CD4-positive, alpha-beta T cell (primary cell): Measurements from ENCODE around the gene VENTX. TPM values are rescaled to one million over a fixed set of nuclear protein-coding genes. Genes with fewer than 3 reads are reported as not detected.

ENCODE experiments used
- ATAC-seq: fragments of 200-7000 bp; cut with Tn5 transposase; one replicate; pipeline ENCODE4 v1.10.0; 2022; ENCODE audit warnings: mild to moderate bottlenecking; ENCODE audit not compliant: poor library complexity
- CTCF ChIA-PET: fragments of 350-600 bp; sonication (Branson Sonifier 250); formaldehyde crosslinking; loops from one replicate; lab custom pipeline; 2021; ENCODE audit warnings: antibody characterized with exemption, inconsistent platforms; lab: Charles Lee
- POLR2A ChIA-PET: fragments of 350-600 bp; sonication (Branson Sonifier 250); formaldehyde crosslinking; loops from one replicate; lab custom pipeline; 2021; ENCODE audit warnings: antibody characterized with exemption, inconsistent platforms; lab: Charles Lee
- DNase-seq, 14 experiments: peaks; one replicate each; pipeline ENCODE4 v3.0.0-alpha.2; 2013 to 2020; ENCODE audit warnings: mixed read lengths in 2 of 14
- H3K27ac ChIP-seq, 2 donors: one replicate each; pipeline versions ENCODE4 v1.5.1 to v1.7.0; 2013; ENCODE audit warnings: low read length in 2 of 2, low read depth in 1 of 2, mild to moderate bottlenecking in 1 of 2
- H3K27me3 ChIP-seq, 2 experiments: 1 replicate in 1 of 2; 2 replicates in 1 of 2; pipeline versions ENCODE4 v1.6.1 to v1.7.0; 2013; ENCODE audit warnings: low read length in 2 of 2, control low read depth in 1 of 2, mild to moderate bottlenecking in 1 of 2, moderate library complexity in 1 of 2; ENCODE audit not compliant: insufficient read depth in 2 of 2, control insufficient read depth in 1 of 2
- H3K36me3 ChIP-seq: one replicate; pipeline ENCODE4 v1.6.1; 2013; ENCODE audit warnings: low read length, control low read depth; ENCODE audit not compliant: insufficient read depth
- H3K4me1 ChIP-seq: one replicate; pipeline ENCODE4 v1.6.1; 2013; ENCODE audit warnings: low read length, control low read depth; ENCODE audit not compliant: insufficient read depth
- H3K4me3 ChIP-seq: one replicate; pipeline ENCODE4 v1.5.1; 2013; ENCODE audit warnings: mild to moderate bottlenecking, low read length, moderate library complexity
- H3K9me3 ChIP-seq, 2 experiments: 1 replicate in 1 of 2; 2 replicates in 1 of 2; pipeline versions ENCODE4 v1.6.1 to v1.7.0; 2013; ENCODE audit warnings: low read length in 2 of 2, mild to moderate bottlenecking in 2 of 2, control low read depth in 1 of 2, moderate library complexity in 1 of 2; ENCODE audit not compliant: control insufficient read depth in 1 of 2, insufficient read depth in 1 of 2
- H3K27ac Mint-ChIP-seq: one replicate; pipeline ENCODE4 v1.8.0; 2020; ENCODE audit warnings: mixed read lengths
- H3K27me3 Mint-ChIP-seq: one replicate; pipeline ENCODE4 v1.8.0; 2021; ENCODE audit warnings: mixed read lengths
- H3K36me3 Mint-ChIP-seq: one replicate; pipeline ENCODE4 v1.8.0; 2021; ENCODE audit warnings: low read depth, mixed read lengths
- H3K4me1 Mint-ChIP-seq: one replicate; pipeline ENCODE4 v1.8.0; 2021; ENCODE audit warnings: low read depth, mixed read lengths
- H3K4me3 Mint-ChIP-seq: one replicate; pipeline ENCODE4 v1.8.0; 2020; ENCODE audit warnings: mild to moderate bottlenecking, mixed read lengths
- H3K9me3 Mint-ChIP-seq: one replicate; pipeline ENCODE4 v1.8.0; 2020; ENCODE audit warnings: mixed read lengths
- intact Hi-C, 2 experiments: fragments of 100-400 bp; cut with DNase I in 1 of 2; cut with micrococcal nuclease in 1 of 2; formaldehyde crosslinking; loops; one replicate each; pipeline versions ENCODE4 v1.15.1 to v1.9.0; 2023 to 2025; cut with DNase I, micrococcal nuclease
- total RNA-seq, 174 experiments: library from RNA in 2 of 174; stranded (reverse) in 2 of 174; gene quantifications; one replicate each; pipeline ENCODE4 v1.2.3 and lab custom pipeline; 2021 to 2026
- TF ChIP-seq, protein P1 (sequence below): fragments of 200-600 bp; IDR thresholded peaks from one replicate; pipeline ENCODE4 v1.8.0; 2022; ENCODE audit warnings: antibody characterized with exemption, mild to moderate bottlenecking

Gene VENTX
- total RNA-seq, 2 experiments from 2014 or later, result 0.11 to 0.14 TPM

DNA sequence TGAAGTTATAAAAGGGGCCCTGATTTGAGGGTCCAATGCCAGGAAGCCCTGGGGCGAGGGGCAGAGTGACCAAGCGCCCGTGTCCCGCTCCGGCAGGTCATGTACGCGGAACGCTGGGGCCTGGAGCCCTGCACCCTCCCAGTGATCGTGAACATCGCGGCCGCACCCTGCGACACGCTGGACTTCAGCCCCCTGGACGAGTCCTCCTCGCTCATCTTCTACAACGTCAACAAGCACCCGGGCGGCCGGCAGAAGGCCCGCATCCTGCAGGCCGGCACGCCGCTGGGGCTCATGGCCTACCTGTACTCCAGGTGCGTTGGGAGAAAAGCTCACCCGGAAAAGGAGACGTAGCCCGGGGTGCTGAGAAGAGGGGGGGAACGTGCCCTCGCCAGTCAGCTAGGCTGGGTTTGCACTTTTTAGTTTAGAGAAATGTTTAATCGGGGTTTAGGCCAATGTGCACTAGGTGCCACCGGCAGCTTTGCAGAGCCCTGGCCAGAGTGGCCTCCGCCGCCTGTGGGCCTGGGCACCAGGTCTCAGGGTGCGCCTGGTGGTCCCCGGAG is 30.5 kb upstream of the VENTX start:
- Histone ChIP-seq H3K36me3 (no peaks in the 10 kb centered on the region), H3K9me3 (peaks cover 0 to 7% of the 10 kb centered on the region in 2 experiments), H3K27me3 (peaks cover 0 to 3% of the 10 kb centered on the region in 2 experiments), H3K27ac (no peak overlapping the region), H3K4me3 (no peak overlapping the region), H3K4me1 (peaks cover 8% of the 10 kb centered on the region)
- intact Hi-C loops, result no loop called here
- no peak overlapping the region for H3K27ac Mint-ChIP-seq
- H3K9me3 Mint-ChIP-seq, result no peaks in the 10 kb centered on the region
- no peaks in the 10 kb centered on the region for H3K27me3 Mint-ChIP-seq
- no peaks in the 10 kb centered on the region for H3K4me1 Mint-ChIP-seq
- H3K36me3 Mint-ChIP-seq, result no peaks in the 10 kb centered on the region
- no peak for ATAC-seq
- no peak overlapping the region for H3K4me3 Mint-ChIP-seq
- TF ChIP-seq, protein P1, sequence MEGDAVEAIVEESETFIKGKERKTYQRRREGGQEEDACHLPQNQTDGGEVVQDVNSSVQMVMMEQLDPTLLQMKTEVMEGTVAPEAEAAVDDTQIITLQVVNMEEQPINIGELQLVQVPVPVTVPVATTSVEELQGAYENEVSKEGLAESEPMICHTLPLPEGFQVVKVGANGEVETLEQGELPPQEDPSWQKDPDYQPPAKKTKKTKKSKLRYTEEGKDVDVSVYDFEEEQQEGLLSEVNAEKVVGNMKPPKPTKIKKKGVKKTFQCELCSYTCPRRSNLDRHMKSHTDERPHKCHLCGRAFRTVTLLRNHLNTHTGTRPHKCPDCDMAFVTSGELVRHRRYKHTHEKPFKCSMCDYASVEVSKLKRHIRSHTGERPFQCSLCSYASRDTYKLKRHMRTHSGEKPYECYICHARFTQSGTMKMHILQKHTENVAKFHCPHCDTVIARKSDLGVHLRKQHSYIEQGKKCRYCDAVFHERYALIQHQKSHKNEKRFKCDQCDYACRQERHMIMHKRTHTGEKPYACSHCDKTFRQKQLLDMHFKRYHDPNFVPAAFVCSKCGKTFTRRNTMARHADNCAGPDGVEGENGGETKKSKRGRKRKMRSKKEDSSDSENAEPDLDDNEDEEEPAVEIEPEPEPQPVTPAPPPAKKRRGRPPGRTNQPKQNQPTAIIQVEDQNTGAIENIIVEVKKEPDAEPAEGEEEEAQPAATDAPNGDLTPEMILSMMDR, result no peak
- DNase-seq, result no peak
- ChIA-PET POLR2A (no interaction called here), CTCF (no interaction called here)

DNA sequence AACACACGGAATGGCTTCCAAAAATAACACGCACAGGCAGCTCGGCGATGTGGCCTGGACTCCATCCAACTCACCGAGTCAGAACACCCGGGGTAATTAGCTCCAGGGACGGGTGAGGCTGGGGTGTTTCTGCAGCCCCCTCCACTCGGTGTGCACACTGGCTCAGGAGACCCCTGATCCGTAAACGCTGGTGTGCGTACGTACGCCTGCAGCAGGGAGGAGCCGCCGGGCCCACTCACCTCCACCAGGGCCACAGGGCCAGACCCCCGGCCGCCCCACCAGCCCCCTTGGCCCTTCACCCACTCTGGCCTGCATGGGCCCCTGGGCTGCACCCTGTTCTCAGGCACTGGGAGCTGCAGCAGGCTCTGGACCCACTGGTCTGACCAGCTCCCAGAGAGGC is 30.0 kb upstream of the VENTX start:
- Mint-ChIP-seq H3K36me3 (no peaks in the 10 kb centered on the region), H3K27ac (no peak overlapping the region), H3K27me3 (no peaks in the 10 kb centered on the region), H3K4me1 (no peaks in the 10 kb centered on the region), H3K4me3 (no peak overlapping the region), H3K9me3 (no peaks in the 10 kb centered on the region)
- POLR2A ChIA-PET, result no interaction called here
- intact Hi-C loops, result no loop called here
- no peak overlapping the region for H3K27ac ChIP-seq
- DNase-seq (no peak), ATAC-seq (no peak)
- CTCF ChIA-PET, result no interaction called here
- peaks cover 8% of the 10 kb centered on the region for H3K4me1 ChIP-seq
- peaks cover 0 to 3% of the 10 kb centered on the region in 2 experiments for H3K27me3 ChIP-seq
- TF ChIP-seq, protein P1, result no peak
- peaks cover 0 to 7% of the 10 kb centered on the region in 2 experiments for H3K9me3 ChIP-seq
- H3K4me3 ChIP-seq, result no peak overlapping the region
- no peaks in the 10 kb centered on the region for H3K36me3 ChIP-seq

DNA sequence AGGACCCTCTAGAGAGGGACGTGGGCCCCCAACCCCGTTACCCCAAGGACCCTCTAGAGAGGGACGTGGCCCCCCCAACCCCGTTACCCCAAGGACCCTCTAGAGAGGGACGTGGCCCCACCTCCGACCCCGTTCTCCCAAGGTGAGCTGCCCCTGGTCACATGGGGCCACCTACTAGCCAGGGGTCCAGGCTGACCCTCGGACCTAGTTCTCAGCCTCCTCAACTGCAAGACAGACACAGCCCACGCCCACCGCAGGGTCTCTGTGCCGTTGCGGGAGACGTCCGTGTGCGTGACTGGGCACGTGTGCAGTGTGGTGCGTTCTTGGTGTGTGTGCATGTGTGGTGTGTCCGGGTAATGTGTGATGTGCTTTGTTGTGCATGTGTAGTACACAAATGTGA is 29.2 kb upstream of the VENTX start:
- Histone ChIP-seq H3K4me1 (peaks cover 8% of the 10 kb centered on the region), H3K4me3 (no peak overlapping the region), H3K27me3 (peaks cover 0 to 3% of the 10 kb centered on the region in 2 experiments), H3K27ac (no peak overlapping the region), H3K9me3 (peaks cover 0 to 7% of the 10 kb centered on the region in 2 experiments), H3K36me3 (no peaks in the 10 kb centered on the region)
- peak in 1 of 14 experiments; percentile 2 for DNase-seq
- Mint-ChIP-seq H3K9me3 (no peaks in the 10 kb centered on the region), H3K27me3 (no peaks in the 10 kb centered on the region), H3K27ac (no peak overlapping the region), H3K4me1 (no peaks in the 10 kb centered on the region), H3K4me3 (no peak overlapping the region), H3K36me3 (no peaks in the 10 kb centered on the region)
- no peak for ATAC-seq
- intact Hi-C loops, result no loop called here
- ChIA-PET POLR2A (no interaction called here), CTCF (no interaction called here)
- TF ChIP-seq, protein P1, result no peak
